Peyer's patch (tissue), 4 donors: ENCODE data around the gene RNF169.

Source experiments
- CTCF ChIP-seq, 6 experiments: fragments of 450-650 bp in 4 of 6; fragments of 200-600 bp in 2 of 6; sonication (generic) in 1 of 6; IDR thresholded peaks; one replicate each; pipeline ENCODE4 v1.5.1; 2017 to 2019; ENCODE audit warnings: antibody characterized with exemption in 6 of 6, mild to moderate bottlenecking in 3 of 6, moderate library complexity in 1 of 6
- POLR2A ChIP-seq, 2 donors: fragments of 450-650 bp; IDR thresholded peaks; one replicate each; pipeline ENCODE4 v1.5.1; 2017; ENCODE audit warnings: antibody characterized with exemption in 2 of 2, mild to moderate bottlenecking in 2 of 2, moderate library complexity in 2 of 2

GRCh38 chr11:74723511-74723910 lies 25.1 kb upstream of the RNF169 start:
- TF ChIP-seq CTCF (IDR thresholded peaks at IDR 0.05), result no peak
- TF ChIP-seq POLR2A (IDR thresholded peaks at IDR 0.05), result no peak
